Type B pancreatic cell (in vitro differentiated cells): Measurements from ENCODE around the gene RPH3AL. TPM values are rescaled to one million over a fixed set of nuclear protein-coding genes. Genes with fewer than 3 reads are reported as not detected.

Experiments used
- DNase-seq: peaks from one replicate; pipeline ENCODE4 v3.0.0; 2021; ENCODE audit warnings: mixed read lengths; ENCODE audit not compliant: unreplicated experiment; ENCODE audit errors: extremely low spot score
- H3K27ac Mint-ChIP-seq: 2 replicates; pipeline ENCODE4 v1.8.0; 2021; ENCODE audit warnings: mild to moderate bottlenecking, mixed read lengths
- H3K27me3 Mint-ChIP-seq: 2 replicates; pipeline ENCODE4 v1.8.0; 2021; ENCODE audit warnings: mixed read lengths
- H3K36me3 Mint-ChIP-seq: 2 replicates; pipeline ENCODE4 v1.8.0; 2021; ENCODE audit warnings: mixed read lengths
- H3K4me1 Mint-ChIP-seq: one replicate; pipeline ENCODE4 v1.8.0; 2021; ENCODE audit warnings: mixed read lengths; ENCODE audit not compliant: unreplicated experiment
- H3K4me3 Mint-ChIP-seq: 2 replicates; pipeline ENCODE4 v1.8.0; 2021; ENCODE audit warnings: mild to moderate bottlenecking, mixed read lengths
- H3K9me3 Mint-ChIP-seq: 2 replicates; pipeline ENCODE4 v1.8.0; 2021; ENCODE audit warnings: mixed read lengths
- CTCF ChIP-seq: fragments of 200-600 bp; sonication (generic); conservative IDR thresholded peaks from 2 replicates; pipeline ENCODE4 v1.5.0; 2021; ENCODE audit warnings: antibody characterized with exemption, mild to moderate bottlenecking
- total RNA-seq: library from RNA; stranded (reverse); gene quantifications from 2 replicates; pipeline ENCODE4 v1.2.1, GENCODE V29; 2021; ENCODE audit warnings: low replicate concordance

RPH3AL gene
- total RNA-seq, 1 donor from 2014 or later, result 13.5 TPM

- Mint-ChIP-seq H3K27me3 (no peaks in the 10 kb centered on the region), H3K4me3 (peak overlapping the region; percentile 79), H3K4me1 (peaks cover 47% of the 10 kb centered on the region), H3K9me3 (no peaks in the 10 kb centered on the region), H3K27ac (peak overlapping the region; percentile 95), H3K36me3 (peaks cover 7% of the 10 kb centered on the region)
- peak; percentile 53 for DNase-seq
- TF ChIP-seq CTCF, result no peak
These were observed 659 bp downstream of the RPH3AL start for GRCh38 chr17:351875-352420.

- no peaks in the 10 kb centered on the region for H3K27me3 Mint-ChIP-seq
- DNase-seq, result peak; percentile 24
- peak overlapping the region; percentile 95 for H3K27ac Mint-ChIP-seq
- H3K4me1 Mint-ChIP-seq, result peaks cover 46% of the 10 kb centered on the region
- H3K9me3 Mint-ChIP-seq, result no peaks in the 10 kb centered on the region
- peak overlapping the region; percentile 3 for H3K4me3 Mint-ChIP-seq
- TF ChIP-seq CTCF, result no peak
- peaks cover 7% of the 10 kb centered on the region for H3K36me3 Mint-ChIP-seq
These were observed 1.2 kb downstream of the RPH3AL start for GRCh38 chr17:351449-351738.

- peaks cover 7% of the 10 kb centered on the region for H3K36me3 Mint-ChIP-seq
- no peaks in the 10 kb centered on the region for H3K27me3 Mint-ChIP-seq
- H3K4me1 Mint-ChIP-seq, result peaks cover 46% of the 10 kb centered on the region
- no peaks in the 10 kb centered on the region for H3K9me3 Mint-ChIP-seq
- H3K4me3 Mint-ChIP-seq, result peak overlapping the region; percentile 3
- TF ChIP-seq CTCF, result no peak
- H3K27ac Mint-ChIP-seq, result peak overlapping the region; percentile 95
- peak; percentile 49 for DNase-seq
These were observed 1.7 kb downstream of the RPH3AL start for GRCh38 chr17:350706-351448.

- no peak for DNase-seq
- peaks cover 46% of the 10 kb centered on the region for H3K4me1 Mint-ChIP-seq
- H3K4me3 Mint-ChIP-seq, result no peak overlapping the region
- peaks cover under 1% of the 10 kb centered on the region for H3K9me3 Mint-ChIP-seq
- no peaks in the 10 kb centered on the region for H3K27me3 Mint-ChIP-seq
- no peak for TF ChIP-seq CTCF
- peaks cover 7% of the 10 kb centered on the region for H3K36me3 Mint-ChIP-seq
- H3K27ac Mint-ChIP-seq, result no peak overlapping the region
These were observed 2.9 kb downstream of the RPH3AL start for GRCh38 chr17:349666-350065.

- H3K27ac Mint-ChIP-seq, result no peak overlapping the region
- H3K36me3 Mint-ChIP-seq, result peaks cover 13% of the 10 kb centered on the region
- H3K9me3 Mint-ChIP-seq, result peaks cover 8% of the 10 kb centered on the region
- H3K27me3 Mint-ChIP-seq, result no peaks in the 10 kb centered on the region
- no peak for TF ChIP-seq CTCF
- no peak overlapping the region for H3K4me3 Mint-ChIP-seq
- H3K4me1 Mint-ChIP-seq, result peaks cover 46% of the 10 kb centered on the region
- no peak for DNase-seq
These were observed 3.7 kb downstream of the RPH3AL start for GRCh38 chr17:348692-349425.
